GM18519 (cell line): ENCODE results near the gene CNKSR2.

ENCODE experiments used
- ATAC-seq: cut with Tn5 transposase; IDR thresholded peaks from one replicate; pipeline ENCODE4 v1.9.1; 2021; ENCODE audit warnings: mild to moderate bottlenecking, moderate library complexity; ENCODE audit not compliant: unreplicated experiment, low FRiP score

The CNKSR2 gene

DNA sequence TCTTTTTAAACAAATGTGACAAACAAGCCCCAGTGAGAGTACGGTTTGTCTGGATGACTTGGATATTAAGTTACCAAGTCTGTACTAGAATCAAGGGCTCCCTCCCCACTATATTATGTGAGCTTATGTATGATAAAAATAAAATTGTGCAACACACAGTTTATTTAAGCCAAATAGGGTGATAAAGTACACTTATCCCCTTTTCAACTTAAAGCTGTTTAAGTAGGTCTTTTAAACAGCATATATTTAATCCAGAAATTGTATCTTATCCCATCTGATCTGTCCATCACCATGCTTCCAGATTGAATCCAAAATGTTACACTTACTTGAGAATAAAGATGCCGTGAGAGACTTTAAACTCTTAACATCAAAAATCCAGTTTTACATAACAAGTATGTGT lies 285.9 kb downstream of the CNKSR2 start:
- no peak for ATAC-seq

DNA sequence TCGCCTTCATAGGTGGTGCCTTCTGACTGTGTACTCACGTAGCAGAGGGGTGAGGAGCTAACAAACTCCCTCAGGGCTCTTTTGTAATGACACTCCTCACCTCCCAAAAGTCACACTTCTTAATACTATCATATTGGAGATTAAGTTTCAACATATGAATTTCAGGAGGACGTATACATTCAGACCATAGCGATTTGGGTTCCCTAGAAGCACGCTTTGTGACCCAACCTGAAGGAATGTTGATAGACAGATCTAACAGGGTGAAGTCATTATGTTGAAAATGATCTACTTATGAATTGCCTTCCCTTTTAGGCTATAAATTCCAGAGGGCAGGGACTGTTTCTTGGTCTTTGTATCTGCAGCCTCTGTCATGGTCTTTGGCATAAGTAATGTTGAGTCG lies 287.1 kb downstream of the CNKSR2 start:
- ATAC-seq = no peak

DNA sequence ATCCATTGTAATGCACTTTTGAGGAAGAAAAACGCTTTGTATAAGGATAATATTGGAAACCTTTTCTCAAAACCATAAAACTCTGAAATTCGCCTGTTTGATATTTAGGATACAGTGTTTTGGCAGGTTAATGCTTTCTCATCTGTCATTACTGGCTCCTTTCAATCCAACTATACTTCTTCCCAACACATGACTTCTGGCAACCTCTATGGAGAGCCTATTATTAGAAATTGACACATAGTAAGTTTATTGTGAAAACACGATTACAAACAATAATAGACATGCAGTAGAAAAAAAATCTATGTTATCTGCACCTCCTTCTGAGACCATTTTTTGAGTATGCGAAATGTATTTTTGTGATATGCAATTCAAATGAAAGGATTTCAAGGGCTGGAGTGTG lies 288.5 kb downstream of the CNKSR2 start:
- ATAC-seq = no peak

DNA sequence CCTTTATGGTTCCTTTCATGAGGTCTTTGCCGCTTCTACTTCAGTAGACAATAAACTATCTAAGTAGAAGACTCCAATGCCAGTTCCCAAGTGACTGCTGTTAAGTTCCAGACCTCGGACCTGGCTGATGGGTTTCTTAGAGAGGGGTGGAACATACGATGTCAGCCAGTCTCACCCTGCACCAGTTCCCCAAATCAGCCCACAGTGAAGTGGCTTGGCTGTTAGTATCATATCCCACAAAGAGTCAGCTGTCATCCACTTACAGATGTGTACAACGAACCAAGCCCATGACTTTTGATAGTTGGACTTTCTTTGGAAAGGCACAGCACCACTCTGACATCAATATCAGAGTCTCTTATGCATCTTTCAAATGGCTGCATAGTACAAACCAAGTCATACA lies 292.0 kb downstream of the CNKSR2 start:
- ATAC-seq = no peak

DNA sequence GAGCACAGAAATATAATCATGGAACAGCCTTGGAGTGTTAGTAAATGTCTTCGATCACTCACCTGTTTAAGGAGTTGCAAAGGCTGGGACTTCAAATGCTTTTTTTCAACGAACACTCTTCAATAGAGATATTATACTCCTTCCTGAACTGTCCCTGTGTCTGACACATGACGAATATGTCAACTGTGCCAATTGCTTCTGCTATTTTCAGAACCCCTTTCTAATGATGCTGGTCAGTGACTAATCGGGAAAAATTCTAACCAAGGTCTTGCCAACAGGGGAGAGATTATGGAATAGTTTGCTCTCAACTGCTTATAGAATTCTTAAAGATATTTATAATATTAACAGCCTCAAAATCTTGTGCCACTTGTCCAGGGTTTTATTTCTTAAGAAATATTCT lies 292.5 kb downstream of the CNKSR2 start:
- no peak for ATAC-seq

DNA sequence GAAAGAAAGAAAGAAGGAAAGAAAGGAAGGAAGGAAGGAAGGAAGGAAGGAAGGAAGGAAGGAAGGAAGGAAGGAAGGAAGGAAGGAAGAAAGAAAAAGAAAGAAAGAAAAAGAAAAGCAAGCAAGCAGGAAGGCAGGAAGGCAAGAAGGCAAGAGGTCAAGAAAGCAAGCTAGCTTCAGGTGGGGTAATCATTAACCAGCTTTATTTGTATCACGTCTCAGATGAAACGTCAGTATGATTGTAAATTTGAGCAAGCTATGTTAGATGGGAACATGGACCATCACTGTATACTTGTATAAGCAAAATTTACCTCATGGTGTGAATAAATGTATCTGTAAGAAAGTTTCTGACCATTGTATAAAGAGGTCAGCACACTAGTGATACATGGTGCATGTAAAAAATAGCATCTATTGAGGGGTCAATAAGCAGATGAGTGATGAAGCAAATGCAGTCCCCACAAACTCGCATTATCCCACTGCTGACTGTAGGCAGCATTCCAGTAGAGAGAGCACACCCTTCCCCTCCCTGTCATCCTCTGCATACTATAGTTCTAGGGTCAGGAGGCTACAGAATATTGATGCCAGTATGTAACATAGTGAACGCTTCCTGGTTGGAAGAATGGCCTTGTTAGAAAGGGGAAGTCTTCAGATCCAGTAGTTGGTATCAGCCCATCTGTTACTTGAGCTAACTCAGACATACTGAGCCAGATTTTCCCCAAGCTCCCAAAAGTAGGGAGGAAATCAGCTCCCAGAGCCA lies 300.4 kb downstream of the CNKSR2 start:
- ATAC-seq = no peak

DNA sequence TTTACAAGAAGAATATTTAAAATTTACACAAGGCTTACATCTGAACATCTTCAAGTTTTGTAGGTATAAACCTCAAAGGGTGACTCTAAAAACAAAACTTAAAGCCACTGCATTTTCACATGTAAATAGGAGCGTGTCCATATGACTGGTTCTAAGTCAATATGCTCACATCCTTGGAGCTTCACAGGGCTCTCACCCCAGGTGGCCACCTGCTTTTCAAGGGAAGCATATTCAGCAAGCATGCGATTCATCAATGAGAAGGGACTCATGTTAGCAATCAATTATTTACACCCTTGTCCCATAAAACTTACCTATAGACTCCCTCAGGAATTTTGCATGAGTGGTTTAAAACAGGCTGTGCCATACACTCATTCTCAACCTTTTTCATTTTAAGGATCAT lies 301.7 kb downstream of the CNKSR2 start:
- ATAC-seq = no peak

DNA sequence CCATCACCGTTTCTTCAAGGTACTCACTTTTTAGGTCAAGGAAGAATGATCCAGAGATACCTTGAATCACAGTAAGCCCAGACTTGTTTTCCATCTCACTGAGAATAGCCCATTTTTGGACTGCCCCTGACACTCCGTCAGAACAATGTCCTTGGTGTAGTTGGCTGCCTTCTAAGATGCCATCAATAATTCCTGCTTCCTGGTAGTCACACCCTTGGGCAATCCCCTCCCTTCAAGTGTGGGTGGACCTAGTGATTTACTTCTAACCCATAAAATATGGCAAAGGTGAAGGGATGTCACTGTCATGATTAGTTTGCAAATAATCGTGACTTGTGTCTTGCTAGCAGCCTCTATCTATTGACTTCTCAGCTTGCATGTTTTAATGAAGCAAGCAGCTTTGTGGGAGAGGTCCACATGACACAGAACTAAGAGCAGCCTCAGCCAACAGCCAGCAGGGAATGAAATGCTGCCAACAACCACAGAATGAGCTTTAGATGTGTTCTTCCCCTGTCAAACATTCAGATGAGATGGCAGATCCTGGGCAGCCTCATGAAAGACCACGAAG lies 303.9 kb downstream of the CNKSR2 start:
- ATAC-seq = no peak

DNA sequence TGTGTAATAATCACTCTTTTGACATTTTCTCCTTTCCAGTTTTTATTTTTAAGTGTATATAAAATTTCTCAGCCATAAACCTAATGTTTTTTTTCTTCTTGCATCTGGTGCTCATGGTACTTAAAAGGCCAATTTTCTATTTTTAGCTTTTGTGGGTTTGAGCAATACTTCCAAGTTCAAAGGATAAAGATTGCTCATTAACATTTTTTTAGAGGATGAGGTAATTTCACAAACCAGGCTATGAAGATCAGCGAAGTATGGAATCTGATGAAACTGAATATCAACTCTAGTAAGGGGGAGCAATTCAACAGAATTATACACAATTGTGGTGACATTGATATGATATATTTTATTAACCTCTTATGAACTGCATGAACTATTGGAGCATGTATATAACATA lies 309.7 kb downstream of the CNKSR2 start:
- ATAC-seq = no peak

DNA sequence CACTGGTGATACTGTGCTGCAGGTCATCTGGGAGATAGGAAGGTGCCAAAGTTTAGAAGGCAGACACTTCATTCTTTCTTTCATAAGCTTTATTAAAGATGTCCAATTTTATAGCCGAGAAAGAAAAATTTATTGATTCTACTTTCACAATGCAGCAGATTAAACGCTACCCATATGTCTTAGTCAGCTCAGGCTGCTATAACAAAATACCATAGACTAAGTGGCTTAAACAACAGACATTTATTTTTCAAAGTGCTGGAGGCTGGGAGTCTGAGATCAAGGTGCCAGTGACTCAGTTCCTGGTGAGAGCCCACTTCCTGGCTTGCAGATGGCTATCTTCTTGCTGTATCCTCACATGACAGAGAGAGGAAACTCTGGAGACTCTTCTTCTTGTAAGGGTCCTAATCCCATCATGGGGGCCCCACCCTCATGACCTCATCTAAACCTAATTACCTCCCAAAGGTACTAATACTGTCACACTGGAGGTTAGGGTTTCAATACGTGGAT lies 317.3 kb downstream of the CNKSR2 start:
- ATAC-seq = no peak

DNA sequence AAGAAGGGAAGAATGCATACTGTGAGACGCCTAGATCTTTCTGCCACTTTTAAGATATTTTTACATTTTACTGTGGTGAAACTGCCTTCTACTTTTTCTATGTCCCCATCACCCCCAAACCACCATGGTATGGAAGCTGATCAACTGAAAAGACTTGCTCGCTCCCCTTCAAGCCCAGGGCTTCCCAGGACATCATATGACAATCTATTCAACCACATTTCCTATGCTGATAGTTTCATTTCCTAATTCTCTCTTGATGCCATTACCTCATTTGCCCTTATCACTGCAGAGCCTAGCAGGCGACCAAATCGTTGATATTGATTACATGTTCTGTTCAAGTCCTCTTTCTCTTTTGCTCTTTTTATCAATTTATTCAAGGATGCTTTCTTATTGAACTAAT lies 324.1 kb downstream of the CNKSR2 start:
- no peak for ATAC-seq

DNA sequence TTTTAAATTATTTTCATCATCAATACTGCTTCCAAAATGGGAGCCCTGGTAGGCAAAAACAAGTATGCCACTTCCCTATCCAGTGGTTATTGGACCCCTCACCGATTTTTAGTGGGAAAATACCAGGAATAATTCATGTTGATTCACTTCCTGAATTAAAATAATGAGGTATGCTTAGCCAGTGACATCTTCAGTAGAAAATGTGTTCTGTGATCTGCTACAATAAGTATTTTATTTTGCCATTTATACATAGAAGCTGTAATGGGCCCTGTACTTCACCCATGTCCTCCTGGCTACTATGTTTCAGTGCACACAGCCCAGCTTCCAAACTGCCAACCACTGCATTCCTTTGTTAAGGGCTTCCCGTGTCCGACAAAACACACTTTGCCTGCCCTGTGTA lies 324.9 kb downstream of the CNKSR2 start:
- ATAC-seq = no peak

DNA sequence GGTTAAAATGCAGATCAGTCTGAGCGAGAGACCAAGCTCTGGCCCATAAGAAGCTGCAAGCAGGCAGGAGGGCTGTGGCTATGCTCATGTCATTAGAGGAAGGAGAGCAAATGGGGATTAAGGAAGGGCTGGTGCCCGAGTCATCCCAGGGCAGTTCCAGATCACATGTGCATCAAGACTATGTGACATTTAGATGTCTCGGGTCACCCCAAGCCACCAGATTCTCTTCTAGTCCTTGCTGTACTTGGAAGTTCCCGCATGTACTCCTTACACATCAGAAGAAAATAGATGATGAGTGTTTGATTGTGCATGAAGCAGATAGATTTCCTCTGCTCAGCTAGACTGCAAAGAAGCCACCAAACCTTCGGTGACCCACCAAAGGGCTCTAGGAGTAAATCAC lies 326.1 kb downstream of the CNKSR2 start:
- ATAC-seq = no peak

DNA sequence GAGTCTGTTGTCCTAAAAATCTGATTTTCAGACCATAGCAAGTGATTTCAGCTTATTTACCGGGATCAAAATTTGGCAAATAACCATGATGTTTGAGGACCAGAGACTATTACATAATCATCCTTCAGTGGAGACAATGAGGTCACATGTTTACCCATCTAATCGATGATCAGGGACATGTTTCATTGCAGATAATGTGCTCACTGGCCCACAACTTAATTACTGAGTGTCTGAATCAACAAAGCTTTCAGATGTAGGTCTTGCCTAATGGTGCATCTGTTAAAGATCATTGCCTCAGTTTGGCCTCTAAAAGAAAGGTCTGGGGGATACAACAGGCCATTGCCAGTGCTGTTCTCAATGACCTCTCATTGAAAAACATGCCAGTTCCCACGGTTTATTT lies 326.7 kb downstream of the CNKSR2 start:
- no peak for ATAC-seq

DNA sequence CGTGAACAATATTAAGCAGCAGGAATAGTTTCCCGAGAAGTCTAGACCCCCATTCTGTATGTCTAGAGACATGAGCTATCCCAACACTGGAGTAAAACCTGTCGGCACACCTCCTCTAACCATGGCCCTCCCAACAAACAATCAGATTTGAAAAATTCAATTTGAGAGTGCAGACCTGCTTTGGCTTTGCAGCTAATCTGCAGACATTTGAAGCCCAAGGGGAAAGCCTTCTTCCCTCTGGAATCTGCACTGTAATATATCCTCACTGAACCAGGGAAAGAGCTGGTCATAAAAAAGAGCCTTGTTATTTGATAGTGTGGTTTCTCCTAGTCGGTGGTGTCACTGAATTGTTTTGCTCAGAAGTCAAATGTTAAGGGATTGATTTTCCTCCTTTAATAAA lies 328.5 kb downstream of the CNKSR2 start:
- ATAC-seq = no peak
